NCI-H1092 treated with DMSO at 0.1 percent for 48 hours (cell line): ENCODE results near the gene LEMD1.

Source experiments
- DNase-seq: peaks from one replicate; lab custom pipeline; 2025; lab: John Stamatoyannopoulos, UW

The LEMD1 gene

DNA sequence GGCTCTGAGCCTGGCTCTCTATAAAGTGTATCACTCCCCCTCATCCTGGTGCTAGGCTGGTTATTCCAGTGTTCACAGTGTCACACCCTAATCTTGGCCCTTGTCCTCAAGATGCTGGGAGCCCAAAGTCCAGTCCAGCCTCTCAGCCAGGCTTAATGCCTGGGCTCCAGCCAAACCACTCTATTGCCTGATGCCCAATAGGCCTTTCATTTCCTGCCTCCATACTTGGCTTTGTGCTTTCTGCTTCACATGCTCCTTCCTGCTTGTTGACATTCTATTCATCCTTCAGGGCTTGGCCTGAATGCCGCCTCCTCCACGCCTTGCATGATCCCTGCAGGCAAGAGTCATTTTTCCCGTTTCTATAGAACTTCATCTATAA, 66.8 kb downstream of the LEMD1 start:
- DNase-seq, result peak; percentile 63

DNA sequence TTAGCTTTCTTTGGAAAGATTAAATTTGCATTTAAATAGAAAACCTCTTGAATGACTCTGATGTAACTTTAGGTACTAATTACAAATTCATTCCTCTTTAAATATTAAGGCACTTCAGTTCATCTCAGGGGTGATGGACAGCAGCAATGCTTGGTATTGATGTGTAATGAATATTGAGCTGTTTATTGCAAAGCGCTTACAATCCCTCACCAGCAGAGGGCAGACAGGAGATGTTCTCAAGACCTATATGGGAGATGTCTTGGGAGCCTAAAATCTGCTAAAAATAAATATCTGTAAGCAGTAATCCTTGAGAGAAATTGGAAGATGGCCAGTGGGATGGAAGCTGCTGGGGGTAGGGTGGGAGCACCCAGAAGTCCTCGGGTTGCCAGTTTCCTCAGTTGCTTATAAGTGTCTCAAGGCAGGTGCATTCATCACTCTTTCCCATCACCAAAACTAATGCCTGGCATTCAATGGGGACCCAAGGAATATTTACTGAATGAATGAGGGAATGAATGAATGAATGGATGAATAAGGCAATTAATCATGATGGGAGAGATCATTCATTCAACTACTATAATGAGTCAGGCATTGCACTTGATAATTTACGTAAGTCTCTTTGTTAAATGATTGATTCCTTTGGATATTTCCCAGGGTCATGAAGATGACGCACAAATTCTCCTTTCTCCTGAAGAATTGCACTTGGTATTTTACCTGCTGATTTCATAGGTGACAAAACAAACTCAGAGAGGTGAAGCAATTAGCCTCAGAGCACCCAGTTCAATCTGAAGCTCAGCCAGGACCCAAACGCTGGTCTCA, 67.4 kb downstream of the LEMD1 start:
- peak; percentile 76 for DNase-seq

DNA sequence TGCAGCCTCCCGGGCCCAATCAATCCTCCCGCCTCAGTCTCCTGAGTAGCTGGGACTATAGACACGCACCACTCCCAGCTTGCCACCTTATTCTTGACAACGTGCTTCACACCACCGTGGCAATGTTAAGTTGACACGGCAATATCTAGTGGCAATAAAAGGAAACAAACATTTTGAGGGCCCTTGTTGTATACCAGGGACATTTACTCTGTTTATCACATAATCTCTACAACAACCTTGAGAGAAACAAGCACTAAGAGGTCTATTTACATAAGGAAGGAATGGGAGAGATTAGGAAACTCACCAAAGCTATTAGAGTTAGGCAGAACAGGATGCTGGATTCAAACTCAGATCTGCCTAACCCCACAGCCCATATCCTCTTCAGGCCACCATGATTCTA, 68.2 kb downstream of the LEMD1 start:
- no peak for DNase-seq

DNA sequence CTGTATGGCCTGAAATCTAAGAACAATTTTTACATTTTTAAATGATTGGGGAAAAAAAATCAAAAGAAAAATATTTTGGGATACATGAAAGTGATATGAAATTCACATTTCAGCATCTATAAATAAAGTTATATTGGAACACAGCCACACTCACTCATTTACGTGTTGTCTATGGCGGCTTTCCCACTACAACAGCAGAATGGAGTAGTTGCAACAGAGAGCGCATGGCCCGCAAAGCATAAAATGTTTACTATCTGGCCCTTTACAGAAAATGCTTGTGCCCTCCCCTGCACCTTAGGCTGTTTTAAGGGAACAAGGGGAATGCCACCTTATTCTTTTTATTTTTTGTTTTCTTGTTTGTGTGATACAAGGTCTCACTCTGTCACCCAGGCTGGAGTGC, 68.7 kb downstream of the LEMD1 start:
- no peak for DNase-seq

DNA sequence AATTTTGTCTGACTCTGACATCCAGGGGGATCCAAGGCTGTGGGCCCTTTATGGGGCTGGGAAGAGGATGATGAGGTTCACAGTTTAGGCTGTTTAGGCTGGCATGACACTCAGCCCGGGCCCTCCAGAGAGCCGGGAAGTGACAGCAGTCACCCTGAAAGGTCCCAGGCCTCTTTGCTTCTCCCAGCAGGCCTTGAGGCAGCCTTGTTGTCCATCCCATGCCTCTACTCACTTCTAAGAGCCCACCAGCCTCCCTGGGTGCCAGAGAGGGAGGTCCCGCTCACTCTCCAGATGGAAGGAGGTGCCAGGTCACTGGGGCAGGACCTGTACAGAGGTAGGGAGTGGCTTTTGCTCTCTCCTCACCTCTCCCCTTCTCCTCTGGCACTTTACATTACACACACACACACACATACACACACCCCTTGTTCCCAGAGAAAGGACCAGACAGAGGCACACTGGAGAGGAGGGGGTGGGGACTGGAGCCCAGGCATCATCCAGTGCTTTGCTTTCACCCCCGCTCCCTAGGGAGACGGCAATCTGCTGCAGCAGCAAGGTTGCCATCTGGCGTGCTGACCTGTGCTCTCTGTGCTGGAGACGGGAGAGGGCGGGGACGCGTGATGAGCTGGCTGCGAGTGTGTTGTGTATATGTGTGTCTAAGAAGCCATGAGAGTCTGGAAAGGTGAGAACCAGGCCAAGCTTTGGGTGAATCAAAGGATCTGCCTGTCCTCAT, 69.7 kb downstream of the LEMD1 start:
- peak; percentile 97 for DNase-seq

DNA sequence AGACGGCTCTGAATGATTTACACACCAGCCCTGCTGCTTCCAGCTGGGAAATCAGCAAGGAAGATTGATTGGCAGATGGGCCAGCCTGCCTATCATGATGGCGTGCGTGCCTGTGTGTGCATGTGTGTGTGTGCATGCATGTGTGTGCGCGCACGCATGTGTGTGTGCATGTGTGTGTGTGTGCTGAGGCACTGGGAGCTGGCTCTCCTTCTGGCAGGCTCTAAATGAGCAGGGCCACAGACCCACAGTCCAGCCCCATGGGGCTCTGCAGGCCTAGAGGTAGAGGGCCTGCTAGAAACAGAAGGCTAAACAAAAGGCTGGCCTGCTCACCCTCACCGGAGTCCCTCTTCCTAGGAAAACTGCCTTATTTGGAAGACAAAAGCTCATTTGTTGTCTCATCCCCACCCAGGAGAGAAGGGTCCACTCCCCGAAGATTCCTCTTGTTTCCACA, 71.1 kb downstream of the LEMD1 start:
- no peak for DNase-seq

DNA sequence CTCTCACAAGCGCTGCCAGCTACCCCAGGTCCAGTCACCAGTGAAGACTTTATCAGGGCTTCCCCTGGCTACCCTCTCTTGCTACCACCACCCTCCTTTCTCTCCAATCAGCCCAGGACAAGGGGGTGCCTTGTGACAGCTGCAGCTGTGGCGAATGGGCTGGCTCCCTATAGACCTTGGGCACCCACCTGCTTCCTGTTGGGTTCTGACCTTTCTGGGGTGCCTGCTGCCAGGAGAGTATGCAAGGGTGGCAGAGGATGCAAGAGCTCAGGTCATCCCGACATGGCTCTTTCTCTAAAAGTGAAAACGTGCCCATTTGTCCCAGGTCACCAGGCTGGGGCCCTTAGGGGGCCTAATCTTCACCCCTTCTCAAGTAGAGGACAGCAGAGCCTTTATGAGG, 71.7 kb downstream of the LEMD1 start:
- DNase-seq, result no peak

DNA sequence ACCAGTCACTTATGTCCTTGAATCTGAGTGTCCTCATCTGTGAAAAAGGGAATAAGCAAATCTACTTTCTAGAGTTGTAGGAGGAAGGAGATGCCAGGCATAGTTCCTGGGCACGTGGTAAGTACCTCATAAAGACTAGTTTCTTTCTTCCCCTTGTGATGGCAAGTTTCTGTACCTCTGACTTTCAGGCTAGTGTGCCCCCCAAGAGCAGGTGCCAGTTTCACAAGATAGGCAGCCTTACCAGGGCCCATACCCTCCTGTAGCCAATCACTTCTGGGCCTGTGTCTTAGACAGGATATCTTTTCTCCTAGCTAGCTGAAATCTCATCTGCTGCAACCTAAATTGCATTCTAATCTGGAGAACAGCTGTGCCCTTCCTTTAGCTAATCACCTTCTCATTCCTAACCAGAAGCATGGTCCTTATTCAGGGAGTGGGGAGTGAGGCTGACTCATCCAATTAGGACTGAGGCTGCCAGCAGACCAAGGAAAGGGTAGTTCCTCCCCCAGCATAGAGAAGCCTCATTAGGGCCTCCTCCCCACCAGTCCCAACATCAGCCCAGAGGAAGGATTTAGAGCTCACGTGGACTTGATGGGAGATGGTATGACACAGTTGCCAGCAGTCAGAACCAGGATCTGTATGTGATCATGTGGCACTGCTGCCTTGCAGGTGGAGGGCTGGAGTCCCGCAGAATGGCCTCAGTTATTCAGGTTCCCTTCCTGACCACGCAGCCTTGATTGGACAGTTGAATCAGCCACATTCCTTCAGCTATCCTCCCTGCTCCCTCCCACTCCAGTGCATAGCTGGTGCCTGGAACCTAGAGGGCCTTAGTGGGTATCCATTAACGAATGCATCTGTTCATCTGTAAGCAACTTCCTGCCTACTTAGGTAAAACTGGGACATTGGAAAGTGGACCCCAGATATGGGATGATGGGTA, 73.0 kb downstream of the LEMD1 start:
- no peak for DNase-seq

DNA sequence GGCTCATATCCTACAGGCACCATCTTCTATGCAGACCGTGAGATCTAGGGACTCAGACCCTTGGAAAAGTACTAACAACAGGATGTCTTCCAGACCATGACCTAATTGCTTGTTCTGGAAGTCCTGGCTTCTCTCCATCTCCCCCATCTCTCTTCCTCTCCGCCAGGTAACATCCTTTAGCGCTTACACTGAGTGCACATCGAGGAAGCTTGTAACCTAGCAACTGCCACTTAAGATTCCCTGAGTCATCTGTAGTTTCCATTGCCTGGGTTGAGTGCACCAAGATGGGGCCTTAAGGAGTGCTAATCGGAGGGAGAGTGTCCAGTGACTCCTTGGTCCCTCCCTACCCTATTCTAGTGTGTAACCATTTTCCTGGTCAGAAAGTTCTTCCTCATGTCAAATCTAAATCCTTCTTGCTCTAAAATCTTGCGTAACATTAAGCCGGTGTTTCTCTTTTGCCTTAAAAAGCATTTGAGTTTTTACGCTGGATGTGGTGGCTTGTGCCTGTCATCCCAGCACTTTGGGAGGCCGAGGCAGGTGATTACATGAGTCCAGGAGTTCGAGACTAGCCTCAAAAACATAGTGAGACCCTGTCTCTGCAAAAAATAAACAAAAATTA, 74.8 kb downstream of the LEMD1 start:
- DNase-seq, result no peak

DNA sequence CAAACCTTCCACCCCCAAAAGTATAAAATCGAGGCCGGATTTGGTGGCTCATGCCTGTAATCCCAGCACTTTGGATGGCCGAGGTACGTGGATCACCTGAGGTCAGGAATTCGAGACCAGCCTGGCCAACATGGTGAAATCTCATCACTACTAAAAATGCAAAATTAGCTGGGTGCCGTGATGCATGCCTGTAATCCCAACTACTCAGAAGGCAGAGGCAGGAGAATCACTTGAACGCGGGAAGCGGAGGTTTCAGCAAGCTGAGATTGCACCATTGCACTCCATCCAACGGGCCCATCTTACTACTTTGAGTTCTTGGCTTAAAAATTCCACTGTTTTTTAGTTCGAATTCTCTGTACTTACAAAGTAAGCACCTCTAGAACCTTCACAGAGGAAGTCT, 76.1 kb downstream of the LEMD1 start:
- no peak for DNase-seq

DNA sequence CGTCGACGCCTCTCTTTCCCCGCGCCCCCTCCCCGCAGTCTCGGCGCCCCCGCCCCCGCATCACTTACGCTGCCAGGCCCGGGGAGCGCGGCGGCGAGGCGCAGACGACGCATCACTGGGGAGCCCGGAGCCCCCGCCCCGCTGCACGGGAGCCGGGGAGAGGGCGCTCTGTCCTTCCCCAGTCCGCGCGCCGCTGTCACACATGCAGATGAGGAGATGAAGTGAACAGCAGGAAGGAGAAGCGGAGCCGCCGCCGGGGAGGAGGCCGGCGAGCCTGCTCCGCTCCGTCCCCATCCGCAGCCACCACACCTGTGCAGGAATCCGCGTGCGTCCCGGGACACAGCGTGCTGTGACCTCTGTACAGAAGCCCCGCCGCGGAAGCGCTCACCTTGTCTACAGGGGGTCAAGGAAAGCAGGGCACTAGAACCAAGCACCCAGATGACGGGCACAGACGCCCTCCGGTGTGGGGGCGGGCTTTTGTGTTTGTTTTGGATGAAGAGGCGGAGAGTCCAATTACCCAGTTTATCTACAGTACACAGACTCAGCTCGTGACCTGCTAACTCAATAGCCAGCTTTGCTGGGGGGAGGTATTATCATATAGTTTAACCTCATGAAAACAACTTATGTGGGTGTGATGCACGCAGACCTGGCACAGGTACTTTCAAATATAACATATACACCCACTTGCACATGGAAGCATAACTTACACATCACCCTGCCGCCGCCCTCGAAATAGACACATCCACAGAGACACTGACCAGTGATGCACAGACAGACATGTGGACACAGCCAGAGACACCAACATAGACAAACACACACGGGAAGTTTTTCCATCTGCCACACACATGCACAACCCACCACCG, 77.6 kb downstream of the LEMD1 start:
- peak; percentile 68 for DNase-seq

DNA sequence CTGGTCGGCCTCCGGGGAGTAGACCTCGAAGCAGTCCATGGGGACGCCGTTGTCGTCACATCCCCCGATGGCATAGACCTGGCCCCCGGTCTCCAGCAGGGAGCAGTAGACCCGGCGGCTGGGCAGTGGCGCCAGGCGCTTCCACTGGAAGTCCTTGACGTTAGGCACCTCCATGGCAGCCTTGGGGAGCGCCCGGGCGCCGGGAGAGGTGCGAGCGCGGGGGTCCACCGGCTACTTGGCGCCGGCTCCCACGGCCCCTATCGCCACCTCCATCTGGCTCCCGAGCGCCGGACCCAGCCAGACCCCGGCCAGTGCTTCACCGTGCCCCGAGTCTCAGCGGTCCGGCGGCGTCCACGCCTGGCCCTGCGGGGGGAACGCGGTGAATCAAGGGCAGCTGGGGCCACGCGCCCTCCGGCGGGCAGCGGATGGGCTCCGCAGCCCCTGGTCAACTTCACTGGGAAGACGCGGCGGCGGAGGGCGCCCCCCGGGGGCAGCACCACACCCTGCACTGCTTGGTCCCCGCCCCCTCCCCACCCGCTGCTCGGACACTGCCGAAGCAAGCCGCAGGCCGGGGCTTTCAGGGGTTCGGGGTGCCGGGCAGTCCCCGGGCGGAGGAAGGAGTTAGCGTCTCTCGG, 78.3 kb downstream of the LEMD1 start:
- no peak for DNase-seq

DNA sequence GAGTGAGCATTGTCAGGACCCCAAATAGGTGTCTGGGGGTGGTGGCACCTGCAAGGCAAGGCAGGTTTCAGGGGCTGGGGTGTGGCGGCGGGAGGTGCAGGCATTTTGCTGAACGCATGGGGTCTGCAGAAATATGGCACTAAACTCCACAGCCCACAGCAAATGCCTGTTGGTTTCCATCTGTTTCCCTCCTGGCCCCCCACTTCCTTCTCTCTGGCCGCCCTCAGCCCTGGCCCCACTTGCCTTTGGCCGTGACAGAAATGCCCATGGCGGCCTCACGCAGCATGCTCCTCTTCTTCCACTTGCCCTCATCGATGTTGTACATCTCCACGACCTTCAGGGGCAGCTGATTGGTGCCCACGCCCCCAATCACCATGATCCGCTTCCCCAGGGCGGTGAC, 78.9 kb downstream of the LEMD1 start:
- no peak for DNase-seq

DNA sequence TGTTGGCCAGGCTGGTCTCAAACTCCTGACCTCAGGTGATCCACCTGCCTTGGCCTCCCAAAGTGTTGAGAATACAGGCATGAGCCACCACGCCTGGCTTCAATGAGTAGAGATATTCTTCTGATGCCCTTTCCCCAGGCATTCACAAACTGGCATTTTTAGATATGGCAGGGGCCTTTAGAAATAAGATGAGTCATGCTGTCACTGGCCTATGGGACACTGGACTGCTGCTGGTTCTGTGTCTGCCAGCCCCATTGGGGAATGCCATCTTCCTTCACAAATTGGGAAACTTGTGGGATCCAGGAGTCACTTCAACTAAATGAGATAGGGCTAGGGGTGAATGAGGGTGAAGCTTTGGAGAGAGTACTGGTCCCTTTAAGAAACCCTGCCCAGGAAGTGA, 81.2 kb downstream of the LEMD1 start:
- no peak for DNase-seq

DNA sequence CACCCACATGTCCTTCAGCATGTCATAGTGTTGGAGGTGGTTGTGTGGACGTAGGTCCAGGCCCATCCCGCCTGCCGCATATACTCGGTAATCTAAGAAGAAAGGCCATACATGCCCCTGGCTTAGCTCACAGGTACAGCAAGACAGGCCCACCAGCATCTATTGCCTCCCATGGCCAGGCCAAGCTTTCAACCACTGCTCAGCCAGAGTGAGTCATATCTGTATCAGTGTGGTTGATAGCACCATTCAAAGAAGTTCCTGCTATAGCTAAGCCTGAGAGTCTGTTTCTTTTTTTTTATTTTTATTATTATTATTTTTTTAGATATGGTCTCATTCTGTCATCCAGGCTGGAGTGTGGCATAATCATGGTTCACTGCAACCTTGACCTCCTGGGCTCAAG, 82.1 kb downstream of the LEMD1 start:
- DNase-seq, result no peak

DNA sequence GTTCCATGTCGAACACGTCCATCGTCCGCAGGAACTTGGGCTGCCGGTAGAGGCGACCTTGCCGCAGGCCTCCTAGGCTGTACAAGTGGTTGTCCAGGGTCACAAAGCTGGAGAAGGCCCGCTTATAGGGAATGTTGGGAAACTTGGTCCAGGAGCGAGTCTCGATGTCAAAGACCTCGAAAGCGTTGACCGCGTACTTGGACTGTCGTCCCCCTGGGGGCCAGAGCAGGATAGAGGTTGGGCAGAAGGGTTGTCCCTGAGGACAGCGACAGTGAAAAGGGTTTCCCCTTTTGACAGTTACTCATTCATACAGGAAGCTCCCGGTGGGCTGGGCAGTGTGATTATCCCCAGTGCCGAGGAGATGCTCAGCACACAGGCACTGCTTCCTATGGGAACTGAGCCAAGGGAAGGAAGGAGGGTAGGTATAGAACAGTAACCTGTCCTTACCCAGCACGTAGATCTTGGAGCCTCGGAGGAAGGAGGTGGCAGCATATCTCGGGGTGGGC, 82.6 kb downstream of the LEMD1 start:
- DNase-seq, result no peak

DNA sequence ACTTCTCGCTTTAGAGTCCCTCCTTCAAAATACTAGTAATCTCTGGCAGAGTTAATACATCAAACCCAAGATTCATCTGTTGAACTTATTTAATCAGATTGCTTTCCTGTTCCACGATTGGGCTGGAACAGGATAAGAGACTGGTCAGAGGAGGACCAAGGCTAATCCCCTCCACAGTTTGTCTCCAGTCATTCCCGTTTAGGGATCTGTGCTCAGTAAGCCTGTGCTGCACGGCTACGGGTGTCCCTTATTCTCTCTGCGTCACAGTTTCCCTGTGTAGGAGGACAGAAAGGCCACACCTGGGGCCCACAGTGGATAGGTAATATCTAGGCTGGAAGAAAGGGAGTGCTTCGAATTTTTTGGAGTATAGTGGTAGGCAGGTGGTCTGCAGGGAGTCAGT, 83.8 kb downstream of the LEMD1 start:
- DNase-seq, result no peak

DNA sequence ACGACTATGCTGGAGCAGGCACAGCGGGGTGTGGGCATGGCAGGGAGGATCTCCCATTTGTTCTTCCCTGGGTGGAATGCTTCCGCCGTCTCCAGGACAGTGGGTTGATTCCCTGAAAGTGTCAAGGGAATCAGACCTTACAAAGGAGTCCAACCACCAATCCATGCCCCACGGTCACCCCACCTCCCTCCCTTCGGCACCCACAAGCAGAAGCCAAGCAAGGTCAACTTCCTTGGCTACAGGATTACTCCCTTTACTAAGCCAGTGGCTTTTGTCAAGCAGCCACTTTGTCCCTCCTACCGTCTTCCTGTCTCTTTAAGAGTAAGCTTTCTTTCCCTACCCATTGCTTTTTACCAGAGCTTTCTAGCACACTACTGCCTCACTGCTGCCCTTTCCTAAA, 84.4 kb downstream of the LEMD1 start:
- no peak for DNase-seq

DNA sequence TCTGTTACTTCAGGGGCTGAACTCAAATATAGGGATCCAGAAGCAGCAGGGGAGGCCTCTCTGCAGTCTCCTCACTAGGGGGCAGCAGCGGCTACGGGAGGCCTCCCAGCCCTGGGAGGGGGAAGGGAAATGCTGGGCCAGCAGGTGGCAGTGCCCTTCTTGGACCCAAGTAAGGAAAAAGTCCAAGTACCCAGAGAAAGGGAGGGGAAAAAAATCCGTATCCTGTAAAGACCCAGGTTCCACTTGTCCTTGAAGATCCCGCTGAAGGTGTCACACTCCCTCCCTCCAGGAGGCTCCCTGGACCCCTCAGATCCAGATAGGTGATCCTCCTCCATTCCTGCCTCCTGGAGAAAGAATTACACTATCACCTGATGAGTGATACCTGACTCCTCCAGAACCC, 86.2 kb downstream of the LEMD1 start:
- DNase-seq, result peak; percentile 88

DNA sequence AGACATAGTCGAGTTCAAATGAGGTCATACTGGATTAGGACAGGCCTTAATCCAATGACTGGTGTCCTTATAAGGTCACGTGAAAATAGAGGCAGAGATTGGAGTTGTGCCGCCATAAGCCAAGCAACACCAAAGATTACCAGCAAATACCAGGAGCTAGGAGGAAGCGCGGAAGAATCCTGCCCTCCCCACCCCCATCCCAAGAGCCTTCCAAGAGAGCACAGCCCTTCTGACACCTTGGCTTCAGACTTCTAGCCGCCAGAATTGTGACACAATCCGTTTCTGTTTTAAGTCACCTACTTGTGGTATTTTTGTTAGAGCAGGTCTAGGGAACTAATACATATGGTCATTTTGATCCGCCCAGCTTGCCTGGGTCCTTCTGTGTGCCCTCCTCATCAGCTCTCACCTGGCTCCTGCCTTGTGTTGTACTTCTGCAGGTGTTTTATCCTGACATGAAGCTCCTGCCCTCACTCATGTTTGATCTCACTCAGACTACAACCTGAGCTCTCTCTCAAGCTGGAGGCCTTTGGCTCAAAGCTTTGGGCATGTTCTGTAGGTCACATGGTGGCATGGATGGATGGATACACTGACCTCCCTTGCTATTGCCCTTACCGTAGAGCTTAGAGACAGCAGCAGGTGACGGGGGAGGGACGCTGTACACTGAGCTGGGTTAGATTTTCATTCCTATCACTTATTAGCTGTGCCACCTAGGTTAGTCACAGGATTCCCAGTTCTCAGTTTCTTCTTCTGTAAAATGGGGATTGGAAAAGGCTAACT, 89.7 kb downstream of the LEMD1 start:
- no peak for DNase-seq
